PC-9 (cell line): Measurements from ENCODE around the gene BET1L.

Experiments
- EZH2 ChIP-seq: fragments of 200-600 bp; sonication (generic); IDR thresholded peaks from 2 replicates; pipeline ENCODE4 v1.8.0; 2017; ENCODE audit warnings: antibody characterized with exemption, low read depth
- TF ChIP-seq, protein P1 (sequence below): fragments of 200-600 bp; sonication (generic); conservative IDR thresholded peaks from 2 replicates; pipeline ENCODE4 v1.6.1; 2017; ENCODE audit warnings: mixed run types, antibody characterized with exemption, mild to moderate bottlenecking, moderate library complexity

DNA sequence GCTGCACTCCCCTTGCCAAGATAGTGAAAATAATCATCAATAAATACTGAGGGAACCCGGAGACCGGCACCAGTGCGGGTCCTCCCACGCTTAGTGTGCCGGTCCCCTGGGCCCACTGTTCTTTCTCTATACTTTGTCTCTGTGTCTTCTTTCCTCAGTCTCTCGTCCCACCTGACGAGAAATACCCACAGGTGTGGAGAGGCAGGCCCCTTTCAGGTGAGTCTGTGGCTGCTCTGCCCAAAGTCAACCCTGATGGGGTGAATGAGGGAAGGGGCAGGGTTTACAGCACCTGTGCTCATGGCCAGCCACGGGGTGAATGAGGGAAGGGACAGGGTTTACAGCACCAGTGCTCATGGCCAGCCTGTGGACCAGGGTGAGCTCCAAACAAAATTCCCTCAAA is 4.7 kb downstream of the BET1L start:
- no peak for TF ChIP-seq EZH2
- TF ChIP-seq, protein P1, sequence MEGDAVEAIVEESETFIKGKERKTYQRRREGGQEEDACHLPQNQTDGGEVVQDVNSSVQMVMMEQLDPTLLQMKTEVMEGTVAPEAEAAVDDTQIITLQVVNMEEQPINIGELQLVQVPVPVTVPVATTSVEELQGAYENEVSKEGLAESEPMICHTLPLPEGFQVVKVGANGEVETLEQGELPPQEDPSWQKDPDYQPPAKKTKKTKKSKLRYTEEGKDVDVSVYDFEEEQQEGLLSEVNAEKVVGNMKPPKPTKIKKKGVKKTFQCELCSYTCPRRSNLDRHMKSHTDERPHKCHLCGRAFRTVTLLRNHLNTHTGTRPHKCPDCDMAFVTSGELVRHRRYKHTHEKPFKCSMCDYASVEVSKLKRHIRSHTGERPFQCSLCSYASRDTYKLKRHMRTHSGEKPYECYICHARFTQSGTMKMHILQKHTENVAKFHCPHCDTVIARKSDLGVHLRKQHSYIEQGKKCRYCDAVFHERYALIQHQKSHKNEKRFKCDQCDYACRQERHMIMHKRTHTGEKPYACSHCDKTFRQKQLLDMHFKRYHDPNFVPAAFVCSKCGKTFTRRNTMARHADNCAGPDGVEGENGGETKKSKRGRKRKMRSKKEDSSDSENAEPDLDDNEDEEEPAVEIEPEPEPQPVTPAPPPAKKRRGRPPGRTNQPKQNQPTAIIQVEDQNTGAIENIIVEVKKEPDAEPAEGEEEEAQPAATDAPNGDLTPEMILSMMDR = no peak
